ENCODE measurements around the gene ING1.
"Not testable (repeated sequence)": the region's sequence is repeated elsewhere in the genome, so short reads cannot be mapped to it uniquely, and the experiment has no call there.

The ING1 gene, protein sequence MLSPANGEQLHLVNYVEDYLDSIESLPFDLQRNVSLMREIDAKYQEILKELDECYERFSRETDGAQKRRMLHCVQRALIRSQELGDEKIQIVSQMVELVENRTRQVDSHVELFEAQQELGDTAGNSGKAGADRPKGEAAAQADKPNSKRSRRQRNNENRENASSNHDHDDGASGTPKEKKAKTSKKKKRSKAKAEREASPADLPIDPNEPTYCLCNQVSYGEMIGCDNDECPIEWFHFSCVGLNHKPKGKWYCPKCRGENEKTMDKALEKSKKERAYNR

DNA sequence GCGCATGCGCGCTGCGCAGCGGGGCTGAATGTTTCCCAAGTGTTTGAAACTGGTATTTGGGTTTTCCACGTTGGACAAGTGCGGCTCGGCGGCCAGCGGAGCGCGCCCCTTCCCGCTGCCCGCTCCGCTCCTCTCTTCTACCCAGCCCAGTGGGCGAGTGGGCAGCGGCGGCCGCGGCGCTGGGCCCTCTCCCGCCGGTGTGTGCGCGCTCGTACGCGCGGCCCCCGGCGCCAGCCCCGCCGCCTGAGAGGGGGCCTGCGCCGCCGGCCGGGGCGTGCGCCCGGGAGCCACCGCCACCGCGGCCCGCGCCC lies at the start of gene ING1:
ING1 (plus strand) TSS at position 59 of the 311 bp plus-strand sequence. CDS start 450 bp downstream, outside the sequence.
- DNase-seq (ENCODE audit: low spot score) = no peak

DNA sequence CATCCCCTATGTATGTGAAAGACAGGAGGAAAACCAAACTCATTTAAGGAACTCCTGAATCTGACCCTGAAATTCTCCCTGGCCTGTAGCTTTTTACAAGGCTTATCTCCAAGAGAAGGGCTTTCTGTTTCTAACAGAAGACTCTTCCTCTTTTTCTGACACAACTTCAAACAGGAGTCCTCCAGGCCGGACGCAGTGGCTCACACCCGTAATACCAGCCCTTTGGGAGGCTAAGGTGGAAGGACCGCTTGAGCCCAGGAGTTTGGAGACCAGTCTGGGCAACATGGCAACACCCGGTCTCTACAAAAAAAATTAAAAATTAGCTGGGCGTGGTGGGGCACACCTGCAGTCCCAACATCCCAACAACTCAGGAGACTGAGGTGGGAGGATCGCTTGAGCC lies 49.5 kb upstream of the ING1 start:
- no peak for DNase-seq (ENCODE audit: low spot score)

DNA sequence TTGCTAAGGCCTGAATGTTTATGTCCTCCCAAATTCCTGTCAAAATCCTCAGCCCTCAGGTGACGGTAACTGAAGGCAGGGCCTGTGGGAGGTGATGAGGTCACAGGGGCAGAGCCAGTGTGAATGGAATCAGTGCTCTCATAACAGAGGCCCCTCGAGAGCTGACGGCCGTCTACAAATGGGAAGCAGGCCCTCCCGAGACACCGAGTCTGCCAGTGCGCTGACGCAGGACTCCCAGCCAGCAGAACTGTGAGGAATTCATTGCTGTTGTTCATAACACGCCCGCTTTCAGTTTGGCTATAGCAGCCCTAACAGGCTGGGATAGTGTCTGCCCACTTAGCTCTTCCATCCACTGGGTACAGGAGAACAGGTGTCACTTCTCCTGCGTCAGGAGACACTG lies 48.8 kb upstream of the ING1 start:
- DNase-seq (ENCODE audit: low spot score) = no peak

DNA sequence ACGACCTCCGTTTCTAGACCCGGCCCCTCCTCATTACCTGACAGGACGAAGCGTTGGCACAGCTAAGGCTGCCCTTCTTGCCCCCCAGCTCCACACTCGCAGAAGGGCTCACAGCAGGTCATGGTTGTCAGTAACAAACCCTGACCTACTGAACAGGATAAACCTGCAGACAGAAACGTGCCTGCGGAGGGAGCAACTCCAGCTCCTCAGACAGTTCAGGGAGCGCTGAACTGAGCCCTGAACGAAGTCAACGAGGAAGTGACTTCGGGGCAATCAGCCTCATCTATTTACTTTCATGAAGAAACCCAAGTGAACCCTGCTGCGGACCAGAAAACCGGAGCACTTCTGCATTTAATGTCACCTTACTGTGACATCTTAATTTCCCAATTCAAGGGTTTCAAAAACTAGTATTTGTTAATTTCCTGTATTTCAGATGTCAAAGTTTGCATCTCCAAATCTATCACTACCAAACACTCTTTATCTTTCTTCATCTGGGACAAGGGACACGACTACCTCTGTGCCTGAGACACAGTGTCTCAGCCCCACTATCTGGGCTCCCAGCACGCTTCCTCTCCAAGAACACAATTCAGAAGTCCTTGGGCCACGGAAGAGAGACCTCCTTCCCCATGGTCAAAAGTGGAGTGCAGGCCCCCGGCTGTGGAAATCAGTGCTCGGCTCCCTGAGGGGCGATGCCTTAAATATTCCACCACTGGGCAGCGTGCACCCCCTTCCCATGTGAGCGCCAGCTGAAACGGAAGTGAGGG lies 47.8 kb upstream of the ING1 start:
- DNase-seq (ENCODE audit: low spot score) = no peak

DNA sequence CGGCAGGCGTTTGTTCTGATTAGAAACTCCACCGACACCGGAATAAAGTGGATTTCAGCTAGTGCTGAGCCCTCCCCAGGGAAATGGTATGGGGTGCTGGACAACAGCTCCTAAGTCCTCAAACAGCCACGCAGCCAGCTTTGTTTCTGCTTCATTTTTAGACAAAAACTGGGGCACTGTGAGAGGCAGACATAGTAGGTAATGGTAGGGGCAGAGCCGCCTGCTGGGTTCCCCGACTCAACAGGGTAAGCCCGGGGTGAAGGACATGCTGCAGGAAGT lies 47.3 kb upstream of the ING1 start:
- DNase-seq (ENCODE audit: low spot score) = no peak

DNA sequence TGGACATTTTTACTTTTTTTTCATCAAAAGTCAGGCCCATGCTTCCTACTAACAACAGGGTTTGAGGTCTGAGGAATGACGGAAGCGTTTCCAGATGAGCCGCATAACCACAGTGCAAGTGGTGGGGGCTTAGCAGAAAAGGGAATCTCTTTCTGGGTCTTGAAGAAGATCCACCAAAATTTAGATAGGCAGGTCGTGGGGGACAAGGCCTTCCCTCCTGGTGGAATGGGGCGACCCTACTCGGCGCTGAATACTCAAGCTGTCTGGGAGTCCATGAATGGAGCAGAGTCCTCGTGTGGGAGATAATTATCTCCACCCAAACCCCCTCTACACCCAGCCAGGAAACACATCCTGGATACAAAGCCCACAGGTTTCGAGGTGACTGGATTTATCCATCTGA lies 44.5 kb upstream of the ING1 start:
- DNase-seq (ENCODE audit: low spot score) = no peak

DNA sequence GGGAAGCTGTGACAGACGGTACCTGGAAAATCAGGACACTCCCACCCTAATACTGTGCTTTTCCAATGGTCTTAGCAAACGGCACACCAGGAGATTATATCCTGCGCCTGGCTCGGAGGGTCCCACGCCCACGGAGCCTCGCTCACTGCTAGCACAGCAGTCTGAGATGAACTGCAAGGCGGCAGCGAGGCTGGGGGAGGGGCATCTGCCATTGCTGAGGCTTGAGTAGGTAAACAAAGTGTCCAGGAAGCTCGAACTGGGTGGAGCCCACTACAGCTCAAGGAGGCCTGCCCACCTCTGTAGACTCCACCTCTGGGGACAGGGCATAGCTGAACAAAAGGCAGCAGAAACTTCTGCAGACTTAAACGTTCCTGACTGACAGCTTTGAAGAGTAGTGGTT lies 43.7 kb upstream of the ING1 start:
- DNase-seq (ENCODE audit: low spot score) = not testable (repeated sequence)

DNA sequence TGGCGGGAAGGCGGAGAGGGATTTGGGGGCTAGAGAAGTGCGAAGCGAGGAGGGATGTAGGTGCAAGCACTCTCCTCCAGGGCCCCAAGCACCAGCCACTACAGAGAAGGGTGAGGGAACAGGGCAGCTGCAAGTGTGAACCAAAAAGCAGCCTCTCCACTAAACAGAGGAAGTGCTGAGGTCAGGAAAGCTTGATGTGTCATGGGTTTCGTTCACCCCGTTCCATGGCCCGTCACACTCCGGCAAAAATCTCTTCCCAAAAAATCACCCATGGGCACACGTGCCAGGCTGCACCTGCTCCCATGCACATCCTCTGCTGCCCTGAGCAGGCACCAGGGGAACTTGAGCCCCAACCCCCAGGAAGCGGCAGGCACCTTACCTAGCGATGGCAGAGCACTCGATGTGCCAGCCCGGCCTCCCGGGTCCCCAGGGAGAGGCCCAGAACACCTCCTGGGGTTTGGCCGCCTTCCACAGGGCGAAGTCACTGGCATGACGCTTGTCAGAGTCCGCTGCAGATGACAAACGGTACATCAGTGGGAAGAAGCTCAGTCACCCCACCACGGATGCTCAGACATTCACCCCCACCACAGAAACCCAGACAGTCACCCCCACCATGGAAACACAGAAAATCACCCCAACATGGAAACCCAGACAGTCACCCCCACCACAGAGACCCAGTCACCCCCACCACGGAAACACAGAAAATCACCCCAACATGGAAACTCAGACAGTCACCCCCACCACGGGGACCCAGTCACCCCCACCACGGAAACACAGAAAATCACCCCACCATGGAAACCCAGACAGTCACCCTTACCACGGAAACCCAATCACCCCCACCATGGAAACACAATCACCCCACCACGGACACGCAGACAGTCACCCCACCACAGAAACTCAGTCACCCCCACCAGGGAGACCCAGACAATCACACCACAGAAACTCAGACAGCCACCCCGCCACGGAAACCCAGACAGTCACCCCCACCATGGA lies 36.6 kb upstream of the ING1 start:
- DNase-seq (ENCODE audit: low spot score) = no peak

DNA sequence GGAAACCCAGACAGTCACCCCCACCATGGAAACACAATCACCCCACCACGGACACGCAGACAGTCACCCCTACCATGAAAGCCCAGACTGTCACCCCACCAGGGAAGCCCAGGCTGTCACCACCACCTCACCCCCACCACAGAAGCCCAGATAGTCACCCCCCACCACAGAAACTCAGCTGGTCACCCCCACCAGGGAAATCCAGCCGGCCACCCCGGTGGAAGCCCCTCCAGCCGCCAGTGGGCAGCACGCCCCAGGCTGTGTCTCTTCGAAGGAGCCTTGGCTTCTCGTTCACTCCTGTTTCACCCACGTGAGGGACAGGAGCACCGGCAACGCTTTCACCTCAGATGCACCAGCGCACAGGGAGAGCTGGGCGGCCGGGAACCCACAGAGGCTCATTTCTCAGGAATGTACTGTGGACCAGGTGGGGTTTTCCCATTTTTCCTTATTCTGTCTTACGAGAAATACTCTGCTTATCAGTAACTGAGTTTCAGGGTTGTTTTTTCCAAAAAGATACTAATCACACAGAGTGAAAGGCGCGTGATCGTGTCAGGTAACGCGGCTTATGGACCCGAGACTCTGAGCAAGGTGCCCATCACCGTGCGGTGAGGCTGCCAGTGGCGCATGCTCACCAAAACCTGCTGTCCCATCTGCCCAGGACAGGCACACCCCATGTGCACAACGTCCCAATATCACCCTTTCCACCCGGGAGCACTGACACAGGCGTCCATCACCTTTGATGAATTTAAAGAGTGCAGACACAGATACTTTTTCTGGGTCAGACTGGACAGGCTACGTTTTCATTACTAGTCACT lies 35.6 kb upstream of the ING1 start:
- no peak for DNase-seq (ENCODE audit: low spot score)

DNA sequence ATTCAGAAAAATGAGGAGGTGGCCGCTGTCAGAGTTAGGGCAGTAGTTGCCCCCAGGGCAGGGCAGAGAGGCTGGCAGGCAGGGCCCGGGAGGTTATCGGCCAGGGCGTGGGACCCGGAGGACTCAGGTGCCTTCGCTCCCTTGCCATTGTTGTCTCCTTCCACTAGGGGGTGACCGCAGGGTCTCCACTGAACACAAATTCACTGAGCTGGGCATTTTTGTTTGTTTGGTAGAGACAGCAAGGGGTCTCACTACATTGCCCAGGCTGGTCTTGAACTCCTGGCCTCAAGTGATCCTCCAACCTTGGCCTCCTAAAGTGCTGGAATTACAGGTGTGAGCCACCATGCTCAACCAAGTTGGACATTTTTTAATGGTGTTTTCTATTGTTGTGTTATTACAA lies 32.6 kb upstream of the ING1 start:
- DNase-seq (ENCODE audit: low spot score) = peak; percentile 36

DNA sequence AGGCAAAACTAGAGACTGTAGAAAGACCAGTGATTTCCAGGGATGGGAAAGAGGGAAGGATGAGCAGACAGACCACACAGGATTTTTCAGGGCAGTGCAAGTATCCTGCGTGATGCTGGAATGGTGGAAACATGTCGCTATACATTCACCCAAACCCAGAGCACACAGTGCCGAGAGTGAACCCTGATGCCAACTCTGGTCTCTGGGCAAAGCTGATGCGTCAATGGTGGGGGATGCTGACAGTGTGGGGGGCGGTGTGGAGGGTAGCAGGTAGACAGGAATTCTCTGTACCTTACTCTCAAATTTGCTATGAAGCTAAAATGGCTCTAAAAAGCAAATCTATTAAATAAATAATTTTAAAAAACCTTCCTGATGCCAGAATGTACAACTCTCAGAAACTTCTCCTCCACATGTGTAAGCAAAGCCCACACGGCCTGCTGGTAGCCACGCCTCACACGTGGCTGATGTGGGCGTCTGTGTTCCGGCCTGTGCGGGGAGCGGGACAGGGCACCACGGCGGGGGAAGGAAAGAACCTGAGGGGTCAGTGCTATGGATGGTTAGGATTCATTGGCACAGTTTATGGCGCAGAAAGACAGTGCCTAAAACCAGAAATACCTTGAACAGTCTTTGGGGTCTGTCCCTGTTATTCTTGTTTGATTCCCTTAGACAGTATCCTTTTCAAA lies 31.5 kb upstream of the ING1 start:
- DNase-seq (ENCODE audit: low spot score) = no peak

DNA sequence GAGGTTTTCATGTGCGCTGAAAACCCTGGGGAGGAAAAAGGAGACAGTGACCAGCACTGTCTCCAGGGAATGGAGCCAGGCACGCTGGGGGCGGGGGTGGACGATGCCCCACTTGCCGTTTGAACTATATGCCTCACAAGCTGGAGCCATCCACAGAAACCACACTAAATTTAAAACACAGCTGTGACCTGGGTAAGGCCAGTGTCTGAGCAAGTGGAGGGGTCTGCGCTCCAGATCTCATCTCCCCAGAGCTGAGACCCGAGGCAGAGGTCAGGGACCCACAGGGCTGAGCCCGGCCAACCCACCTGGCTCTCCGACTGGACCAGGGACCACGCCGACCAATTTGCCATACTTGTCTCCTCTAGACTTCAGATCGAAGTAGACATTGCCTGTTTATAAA lies 30.8 kb upstream of the ING1 start:
- DNase-seq (ENCODE audit: low spot score) = no peak

DNA sequence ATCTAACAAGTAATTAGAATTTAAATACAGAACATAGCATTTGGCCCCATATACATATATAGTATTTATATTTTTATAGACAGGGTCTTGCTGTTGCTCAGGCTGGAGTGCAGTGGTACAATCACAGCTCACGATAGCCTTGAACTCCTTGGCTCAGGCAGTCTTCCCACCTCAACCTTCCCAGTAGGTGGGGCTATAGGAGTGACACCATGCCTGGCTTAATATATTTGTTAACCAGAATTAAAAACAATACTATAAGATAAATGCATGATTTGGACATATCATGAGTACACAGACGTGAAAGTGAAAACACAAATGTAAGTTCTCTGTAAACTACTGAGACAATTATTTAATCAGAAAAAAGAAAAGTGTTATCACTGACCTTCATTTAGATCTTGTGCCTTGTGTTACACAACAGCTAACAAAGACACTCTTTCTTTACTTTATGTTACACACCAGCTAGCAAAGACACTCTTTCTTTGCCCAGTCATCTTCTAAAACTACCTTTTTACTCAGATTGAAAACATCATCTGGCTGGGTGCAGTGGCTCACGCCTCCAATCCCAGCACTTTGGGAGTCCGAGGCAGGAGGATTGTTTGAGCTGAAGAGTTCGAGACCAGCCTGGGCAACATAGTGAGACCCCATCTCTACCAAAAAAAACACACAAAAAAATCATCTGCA lies 30.2 kb upstream of the ING1 start:
- no peak for DNase-seq (ENCODE audit: low spot score)

DNA sequence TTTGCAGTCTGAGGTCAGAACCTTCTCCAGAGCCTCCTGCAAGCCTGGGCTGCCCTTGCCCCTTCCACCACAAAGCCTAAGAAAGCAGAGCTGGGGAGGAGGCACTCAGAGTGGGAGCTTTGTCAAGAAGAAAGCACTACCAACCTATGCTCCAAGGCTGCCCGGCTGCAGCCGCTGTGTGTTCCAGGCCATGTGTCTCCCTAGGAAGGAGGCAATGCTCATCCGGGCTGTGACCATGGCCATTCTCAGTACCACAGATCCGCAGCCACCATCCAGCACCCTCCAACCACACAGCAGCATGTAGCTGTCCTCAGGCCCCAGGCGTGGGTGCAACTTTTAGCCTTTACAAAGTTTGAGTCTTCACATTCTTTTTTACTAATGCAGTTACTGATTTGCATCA lies 29.6 kb upstream of the ING1 start:
- DNase-seq (ENCODE audit: low spot score) = no peak

DNA sequence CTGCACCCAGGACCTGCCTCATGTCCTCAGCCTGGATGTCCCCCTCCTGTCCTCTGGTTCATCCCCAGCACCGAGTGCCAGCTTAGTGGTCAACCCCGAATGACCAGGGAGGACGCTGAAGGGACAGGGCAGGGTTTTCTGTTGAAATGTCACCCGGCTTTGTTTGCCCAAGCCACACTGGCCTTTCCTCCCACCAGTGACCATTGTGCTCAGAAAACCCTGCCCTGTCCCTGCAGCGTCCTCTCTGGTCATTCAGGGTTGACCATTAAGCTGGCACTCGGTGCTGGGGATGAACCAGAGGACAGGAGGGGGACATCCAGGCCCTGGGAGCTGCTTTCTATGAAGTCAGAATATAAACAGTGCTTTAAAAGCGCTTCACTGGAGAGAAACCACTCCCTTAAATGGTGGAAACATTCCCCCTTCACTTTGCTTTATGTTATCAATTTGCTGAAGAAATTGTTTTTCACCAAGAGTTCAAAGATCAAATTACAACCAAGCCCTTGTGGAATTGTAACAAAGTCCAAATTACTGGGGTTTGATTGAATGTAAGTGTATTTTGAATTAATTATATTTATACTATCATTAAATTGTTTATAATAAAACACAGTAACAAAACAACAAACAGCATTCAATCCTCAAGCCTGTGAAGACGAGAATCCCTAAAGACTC lies 29.0 kb upstream of the ING1 start:
- no peak for DNase-seq (ENCODE audit: low spot score)

DNA sequence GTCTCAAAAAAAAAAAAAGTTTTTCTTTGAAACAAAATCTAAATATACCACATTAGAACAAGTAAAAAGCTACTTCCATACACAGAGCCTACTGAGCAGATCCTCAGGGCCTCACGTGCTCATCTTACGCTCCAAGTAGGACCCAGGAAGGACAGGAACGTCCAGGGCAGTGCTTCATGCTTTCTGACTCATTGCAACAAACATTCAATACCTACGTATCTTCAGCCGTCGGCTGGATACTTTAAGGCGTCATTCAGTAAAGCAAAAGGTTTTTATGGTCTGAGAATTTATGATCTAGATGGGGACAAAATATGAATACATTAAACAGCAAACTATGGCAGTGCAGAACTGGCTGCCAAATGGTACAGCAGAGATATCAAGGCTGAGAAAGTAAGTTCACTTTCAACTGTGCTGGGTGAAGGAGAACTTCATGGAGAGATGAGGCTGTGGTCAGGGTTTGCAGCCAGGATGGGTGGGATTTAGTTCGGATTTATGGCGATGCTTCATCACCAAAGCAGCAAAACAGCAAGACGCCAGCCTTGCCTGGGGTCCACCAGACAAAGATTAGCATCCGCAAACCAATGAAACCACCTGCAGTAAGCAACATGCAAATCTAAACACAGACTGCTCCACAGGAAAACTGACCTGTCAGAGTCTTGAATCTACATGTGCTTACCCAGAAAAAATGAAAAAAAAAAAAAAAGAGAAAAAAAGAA lies 28.0 kb upstream of the ING1 start:
- no peak for DNase-seq (ENCODE audit: low spot score)

DNA sequence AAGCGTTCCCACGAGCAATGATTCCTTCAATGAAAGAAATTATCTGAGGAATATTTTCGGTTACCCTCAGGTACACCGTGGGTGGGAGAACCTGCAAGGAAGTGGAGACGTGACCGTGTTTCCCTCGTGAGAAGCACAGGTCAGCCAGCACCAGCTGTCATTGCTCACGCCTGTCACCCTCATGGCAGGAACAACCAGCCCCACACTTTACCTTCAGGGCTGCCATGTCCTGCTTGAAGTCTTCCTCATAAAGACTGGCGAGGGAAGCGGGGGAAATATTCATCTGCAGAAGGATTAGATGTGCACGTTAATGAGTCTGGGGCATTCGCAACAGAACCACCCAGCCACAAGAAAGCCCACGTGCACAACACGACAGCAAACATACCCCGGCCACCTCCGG lies 25.8 kb upstream of the ING1 start:
- no peak for DNase-seq (ENCODE audit: low spot score)

DNA sequence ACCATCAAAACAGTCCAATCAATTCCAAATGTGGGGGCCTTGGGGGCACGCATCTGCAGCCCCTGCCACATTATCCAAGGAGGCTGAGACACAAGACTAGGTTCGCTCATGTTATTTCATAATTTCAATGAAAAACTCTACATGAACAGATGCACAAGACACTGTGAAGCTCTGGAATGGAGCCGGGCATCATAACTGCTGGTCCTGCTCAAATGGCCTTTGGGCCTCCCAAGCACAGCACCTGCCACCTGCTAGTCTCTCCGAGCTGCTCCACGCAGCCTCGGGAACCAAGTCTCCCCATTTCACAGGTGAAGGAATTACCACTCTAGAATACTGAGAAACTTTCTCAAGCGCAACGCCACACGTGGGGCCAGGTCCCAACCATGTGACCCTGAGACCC lies 24.5 kb upstream of the ING1 start:
- no peak for DNase-seq (ENCODE audit: low spot score)

DNA sequence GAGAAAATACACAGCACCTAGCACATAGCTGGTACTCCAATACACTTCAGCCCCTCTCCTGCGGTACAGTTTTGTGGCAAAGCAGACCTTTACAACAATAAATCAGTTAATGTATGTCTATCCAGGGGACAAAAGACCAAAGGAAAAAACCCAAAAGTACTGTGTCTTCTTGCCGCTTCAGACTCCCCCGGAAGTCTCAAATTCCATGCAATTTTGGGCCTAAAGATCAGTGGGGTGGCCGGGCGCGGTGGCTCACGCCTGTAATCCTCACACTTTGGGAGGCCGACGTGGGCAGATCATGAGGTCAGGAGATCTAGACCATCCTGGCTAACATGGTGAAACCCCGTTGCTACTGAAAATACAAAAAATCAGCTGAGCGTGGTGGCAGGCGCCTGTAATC lies 23.8 kb upstream of the ING1 start:
- no peak for DNase-seq (ENCODE audit: low spot score)

DNA sequence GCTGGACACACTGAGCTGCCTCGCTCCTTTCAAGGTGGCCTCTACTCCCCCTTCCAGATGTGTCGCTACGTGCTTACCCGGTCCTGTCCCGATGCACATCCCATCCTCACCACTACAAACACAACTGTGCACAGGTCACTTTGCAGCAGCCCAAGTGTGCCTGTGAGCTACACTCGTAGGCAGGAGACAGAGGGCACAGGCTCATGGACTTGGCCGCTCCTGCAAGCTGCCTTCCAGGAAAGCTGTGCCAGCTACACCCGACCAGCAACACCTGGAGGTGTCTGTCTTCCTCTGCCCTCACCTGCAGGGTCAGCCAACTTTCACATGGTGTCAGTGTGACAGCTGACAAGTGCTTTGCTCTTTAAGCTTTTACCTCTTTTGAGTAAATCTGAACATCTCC lies 23.0 kb upstream of the ING1 start:
- DNase-seq (ENCODE audit: low spot score) = no peak

All from HuH-7.5 (cell line).